IMR-90 (cell line): ENCODE measurements around the gene FBLN1. TPM values are rescaled to one million over a fixed set of nuclear protein-coding genes. Genes with fewer than 3 reads are reported as not detected.

Experiments
- ATAC-seq: fragments of 200-7000 bp; cut with Tn5 transposase; 2 replicates; pipeline ENCODE4 v1.9.1; 2020; ENCODE audit warnings: low read depth, mild to moderate bottlenecking, moderate library complexity
- BruUV-seq: library from RNA; stranded (reverse); fragments of 400-500 nt; replicated peaks from 2 replicates; lab custom pipeline; 2021; lab: Mats Ljungman, UMichigan
- CTCF ChIA-PET: fragments of 300-600 bp; formaldehyde crosslinking; extraction: SDS; loops from one replicate; lab custom pipeline; 2021; ENCODE audit warnings: antibody characterized with exemption; lab: Yijun Ruan, JAX
- POLR2A ChIA-PET: fragments of 300-600 bp; sonication (Branson Sonifier 250); formaldehyde crosslinking; loops from one replicate; lab custom pipeline; 2022; ENCODE audit warnings: antibody characterized with exemption; ENCODE audit not compliant: unreplicated experiment; lab: Charles Lee
- DNase-seq: peaks from one replicate; pipeline ENCODE4 v3.0.0; 2013
- H2AFZ ChIP-seq: replicated peaks from 2 replicates; pipeline ENCODE3; 2013; ENCODE audit warnings: low read length, mild to moderate bottlenecking; ENCODE audit not compliant: poor library complexity
- H2AK5ac ChIP-seq: 2 replicates; pipeline ENCODE4 v1.6.1; 2013; ENCODE audit warnings: low read depth, low read length, inconsistent platforms
- H2AK9ac ChIP-seq: replicated peaks from 2 replicates; pipeline ENCODE3; 2013; ENCODE audit warnings: mild to moderate bottlenecking, low read depth, low read length, moderate library complexity; ENCODE audit not compliant: poor library complexity
- H2BK120ac ChIP-seq: 2 replicates; pipeline ENCODE4 v1.6.1; 2013; ENCODE audit warnings: low read depth, low read length, inconsistent platforms
- H2BK15ac ChIP-seq: 3 replicates; pipeline ENCODE4 v1.6.1; 2013; ENCODE audit warnings: low read depth, low read length, inconsistent platforms
- H2BK20ac ChIP-seq: 2 replicates; pipeline ENCODE4 v1.6.1; 2013; ENCODE audit warnings: low read depth, mild to moderate bottlenecking, inconsistent platforms, low read length, moderate library complexity
- H2BK5ac ChIP-seq: 2 replicates; pipeline ENCODE4 v1.6.1; 2013; ENCODE audit warnings: mild to moderate bottlenecking, low read depth, low read length, inconsistent platforms; ENCODE audit not compliant: poor library complexity, severe bottlenecking
- H3K14ac ChIP-seq: replicated peaks from 2 replicates; pipeline ENCODE4 v1.6.1; 2013; ENCODE audit warnings: low read depth, low read length, inconsistent platforms
- H3K18ac ChIP-seq: 2 replicates; pipeline ENCODE4 v1.6.1; 2013; ENCODE audit warnings: low read depth, low read length, control low read depth
- H3K23ac ChIP-seq: 2 replicates; pipeline ENCODE4 v1.6.1; 2013; ENCODE audit warnings: low read depth, low read length, inconsistent platforms
- H3K27ac ChIP-seq: 2 replicates; pipeline ENCODE4 v1.5.1; 2013; ENCODE audit warnings: mild to moderate bottlenecking, control low read depth, low read length; ENCODE audit not compliant: insufficient read depth
- H3K27me3 ChIP-seq: 2 replicates; pipeline ENCODE4 v1.6.1; 2013; ENCODE audit warnings: low read length; ENCODE audit not compliant: control insufficient read depth, insufficient read depth
- H3K36me3 ChIP-seq: 2 replicates; pipeline ENCODE4 v1.6.1; 2013; ENCODE audit warnings: low read length, mixed read lengths; ENCODE audit not compliant: control insufficient read depth, insufficient read depth
- H3K4ac ChIP-seq: 2 replicates; pipeline ENCODE4 v1.6.1; 2013; ENCODE audit warnings: low read depth, low read length, inconsistent platforms
- H3K4me1 ChIP-seq: 2 replicates; pipeline ENCODE4 v1.6.1; 2013; ENCODE audit warnings: low read length, mixed read lengths; ENCODE audit not compliant: control insufficient read depth, insufficient read depth
- H3K4me2 ChIP-seq: 2 replicates; pipeline ENCODE4 v1.6.1; 2013; ENCODE audit warnings: low read depth, mild to moderate bottlenecking, control low read depth, low read length, moderate library complexity
- H3K4me3 ChIP-seq: 2 replicates; pipeline ENCODE4 v1.5.1; 2013; ENCODE audit warnings: low read depth, mild to moderate bottlenecking, control low read depth, low read length, moderate library complexity; ENCODE audit not compliant: insufficient read depth
- H3K56ac ChIP-seq: 2 replicates; pipeline ENCODE4 v1.6.1; 2013; ENCODE audit warnings: low read length, inconsistent platforms; ENCODE audit not compliant: insufficient read depth; ENCODE audit errors: extremely low read depth
- H3K79me1 ChIP-seq, 2 experiments: 2 replicates each; pipeline ENCODE4 v1.6.1; 2013; ENCODE audit warnings: low read length in 2 of 2, inconsistent platforms in 1 of 2, low read depth in 1 of 2
- H3K9ac ChIP-seq: 2 replicates; pipeline ENCODE4 v1.6.1; 2013; ENCODE audit warnings: low read depth, low read length, control low read depth
- H3K9me1 ChIP-seq: 2 replicates; pipeline ENCODE4 v1.6.1; 2013; ENCODE audit warnings: low read length, inconsistent platforms; ENCODE audit not compliant: insufficient read depth
- H3K9me3 ChIP-seq: 2 replicates; pipeline ENCODE4 v1.6.1; 2013; ENCODE audit warnings: low read length; ENCODE audit not compliant: control insufficient read depth, insufficient read depth
- H4K20me1 ChIP-seq: 2 replicates; pipeline ENCODE4 v1.6.1; 2013; ENCODE audit warnings: low read length, inconsistent platforms; ENCODE audit not compliant: insufficient read depth
- H4K5ac ChIP-seq: 2 replicates; pipeline ENCODE4 v1.6.1; 2013; ENCODE audit warnings: mild to moderate bottlenecking, low read depth, low read length, control low read depth
- H4K8ac ChIP-seq, 2 experiments: 2 replicates each; pipeline ENCODE4 v1.6.1; 2013; ENCODE audit warnings: low read depth in 2 of 2, low read length in 2 of 2, control low read depth in 1 of 2, inconsistent platforms in 1 of 2
- H4K91ac ChIP-seq: 2 replicates; pipeline ENCODE4 v1.6.1; 2013; ENCODE audit warnings: low read depth, low read length, inconsistent platforms; ENCODE audit not compliant: insufficient read depth
- BHLHE40 ChIP-seq: fragments of 150-350 bp; IDR thresholded peaks from 2 replicates; pipeline ENCODE4 v1.6.1; 2016; ENCODE audit warnings: mild to moderate bottlenecking, low read depth, low read length
- MXI1 ChIP-seq: IDR thresholded peaks from 2 replicates; pipeline ENCODE4 v1.6.1; 2012; ENCODE audit warnings: low read depth, mild to moderate bottlenecking, low read length, moderate library complexity, borderline replicate concordance
- RAD21 ChIP-seq: IDR thresholded peaks from 2 replicates; pipeline ENCODE4 v1.6.1; 2012; ENCODE audit warnings: low read length, improper control_type of control experiment
- SMC3 ChIP-seq: fragments of 150-350 bp; IDR thresholded peaks from 2 replicates; pipeline ENCODE4 v1.6.1; 2016; ENCODE audit warnings: low read depth, mild to moderate bottlenecking, antibody characterized with exemption, low read length, moderate library complexity
- WGBS, 2 experiments: methylation state at CpG; one replicate each; pipeline versions ENCODE4 v1.1.5 to v1.1.7; 2013; ENCODE audit warnings: missing lambda C conversion rate in 2 of 2; ENCODE audit not compliant: insufficient read length in 1 of 2; ENCODE audit errors: extremely low coverage in 2 of 2; 5-methylcytosine and 5-hydroxymethylcytosine counted together
- dilution Hi-C: fragments of 300-500 bp; cut with HindIII; formaldehyde crosslinking; loops from one replicate; pipeline ENCODE4 v1.14.3; 2018; ENCODE audit warnings: low sequenced_read_pairs; ENCODE audit not compliant: unreplicated experiment
- in situ Hi-C: fragments of 300-500 bp; cut with MboI; formaldehyde crosslinking; loops from 3 replicates; pipeline ENCODE4 v1.14.3; 2019; ENCODE audit warnings: low sequenced_read_pairs, inconsistent platforms, mixed read lengths
- intact Hi-C: fragments of 100-400 bp; cut with micrococcal nuclease; formaldehyde crosslinking; loops from 2 replicates; pipeline ENCODE4 v1.10.0; 2022
- polyA plus RNA-seq, 3 experiments: library from polyadenylated mRNA; depleted of rRNA; stranded (reverse); fragments of >200 nt; gene quantifications; 2 replicates each; pipeline ENCODE4 v1.2.3, GENCODE V29; 2012; ENCODE audit warnings: low replicate concordance in 1 of 3
- total RNA-seq: library from RNA; depleted of rRNA; stranded (reverse); fragments of >200 nt; gene quantifications from 2 replicates; pipeline ENCODE4 v1.2.3, GENCODE V29; 2012
- TF ChIP-seq, protein P1 (sequence below): conservative IDR thresholded peaks from 2 replicates; pipeline ENCODE4 v1.5.1; 2012; ENCODE audit warnings: mild to moderate bottlenecking, low read depth, low read length, improper control_type of control experiment
- TF ChIP-seq, protein P2 (sequence below): fragments of 150-350 bp; IDR thresholded peaks from 2 replicates; pipeline ENCODE4 v1.6.1; 2016; ENCODE audit warnings: low read depth, mild to moderate bottlenecking, low read length, moderate library complexity, borderline replicate concordance
- TF ChIP-seq, protein P3 (sequence below): fragments of 150-350 bp; IDR thresholded peaks from 2 replicates; pipeline ENCODE4 v1.6.1; 2017; ENCODE audit warnings: mild to moderate bottlenecking, antibody characterized with exemption, low read length, low read depth

The FBLN1 gene
- total and polyA plus RNA-seq, 2 of the 4 experiments (the other 2 are of a cell fraction), result 11.3 to 87.9 TPM

DNA sequence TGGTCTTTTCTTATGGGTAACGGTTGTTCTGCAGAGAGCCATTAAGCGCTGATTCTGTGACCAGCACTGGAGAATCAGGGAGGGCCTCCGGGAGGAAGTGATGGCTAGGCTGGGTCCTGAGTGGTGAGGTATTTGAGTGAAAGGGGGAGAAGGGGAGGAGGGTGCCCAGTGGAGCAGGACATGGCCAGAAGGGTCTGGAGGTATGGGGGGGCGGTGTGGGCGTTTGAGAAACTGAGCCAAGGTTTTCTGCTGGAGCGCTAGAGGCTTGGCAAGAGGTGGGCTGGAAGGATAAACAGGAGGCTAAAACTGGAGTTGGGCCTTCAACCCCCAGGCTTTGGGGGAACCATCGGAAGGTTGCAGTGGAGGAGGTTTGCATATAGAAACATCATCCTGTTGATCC is 72.5 kb downstream of the FBLN1 start:
- Histone ChIP-seq H3K4me1 (no peaks in the 10 kb centered on the region), H2AFZ (no peak overlapping the region), H3K27me3 (no peaks in the 10 kb centered on the region), H3K23ac (no peak overlapping the region), H4K91ac (no peak overlapping the region), H3K4me3 (no peak overlapping the region), H3K4ac (no peak overlapping the region), H3K4me2 (no peak overlapping the region), H4K5ac (no peak overlapping the region), H2BK20ac (no peak overlapping the region), H2BK15ac (no peak overlapping the region), H3K36me3 (peaks cover 46% of the 10 kb centered on the region; the same call in 1 of the 2 replicates), H3K79me1 (peaks cover 0 to 3% of the 10 kb centered on the region in 2 experiments; a peak in 1 of 4 replicates), H4K8ac (no peak overlapping the region), H2AK9ac (no peak overlapping the region), H4K20me1 (no peaks in the 10 kb centered on the region; the same call in 1 of the 2 replicates), H3K9me1 (no peaks in the 10 kb centered on the region; the same call in 1 of the 2 replicates), H3K9me3 (peaks cover 4% of the 10 kb centered on the region), H2BK120ac (no peak overlapping the region), H3K27ac (no peak overlapping the region), H2BK5ac (no peak overlapping the region), H3K56ac (no peak overlapping the region), H3K18ac (no peak overlapping the region), H3K9ac (no peak overlapping the region), H3K14ac (no peak overlapping the region), H2AK5ac (no peak overlapping the region)
- in situ Hi-C loops (no loop called here), dilution Hi-C loops (no loop called here), intact Hi-C loops (no loop called here)
- ChIA-PET CTCF (no interaction called here), POLR2A (no interaction called here)
- 85% methylated on average over 4 of the region's 7 CpGs; no CpG with 5 or more reads in 1 of the 2 experiments for WGBS, 2 experiments
- DNase-seq (no peak), ATAC-seq (no peak)
- TF ChIP-seq, protein P1, sequence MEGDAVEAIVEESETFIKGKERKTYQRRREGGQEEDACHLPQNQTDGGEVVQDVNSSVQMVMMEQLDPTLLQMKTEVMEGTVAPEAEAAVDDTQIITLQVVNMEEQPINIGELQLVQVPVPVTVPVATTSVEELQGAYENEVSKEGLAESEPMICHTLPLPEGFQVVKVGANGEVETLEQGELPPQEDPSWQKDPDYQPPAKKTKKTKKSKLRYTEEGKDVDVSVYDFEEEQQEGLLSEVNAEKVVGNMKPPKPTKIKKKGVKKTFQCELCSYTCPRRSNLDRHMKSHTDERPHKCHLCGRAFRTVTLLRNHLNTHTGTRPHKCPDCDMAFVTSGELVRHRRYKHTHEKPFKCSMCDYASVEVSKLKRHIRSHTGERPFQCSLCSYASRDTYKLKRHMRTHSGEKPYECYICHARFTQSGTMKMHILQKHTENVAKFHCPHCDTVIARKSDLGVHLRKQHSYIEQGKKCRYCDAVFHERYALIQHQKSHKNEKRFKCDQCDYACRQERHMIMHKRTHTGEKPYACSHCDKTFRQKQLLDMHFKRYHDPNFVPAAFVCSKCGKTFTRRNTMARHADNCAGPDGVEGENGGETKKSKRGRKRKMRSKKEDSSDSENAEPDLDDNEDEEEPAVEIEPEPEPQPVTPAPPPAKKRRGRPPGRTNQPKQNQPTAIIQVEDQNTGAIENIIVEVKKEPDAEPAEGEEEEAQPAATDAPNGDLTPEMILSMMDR, result no peak
- TF ChIP-seq BHLHE40, result no peak
- TF ChIP-seq MXI1, result no peak
- TF ChIP-seq, protein P2, sequence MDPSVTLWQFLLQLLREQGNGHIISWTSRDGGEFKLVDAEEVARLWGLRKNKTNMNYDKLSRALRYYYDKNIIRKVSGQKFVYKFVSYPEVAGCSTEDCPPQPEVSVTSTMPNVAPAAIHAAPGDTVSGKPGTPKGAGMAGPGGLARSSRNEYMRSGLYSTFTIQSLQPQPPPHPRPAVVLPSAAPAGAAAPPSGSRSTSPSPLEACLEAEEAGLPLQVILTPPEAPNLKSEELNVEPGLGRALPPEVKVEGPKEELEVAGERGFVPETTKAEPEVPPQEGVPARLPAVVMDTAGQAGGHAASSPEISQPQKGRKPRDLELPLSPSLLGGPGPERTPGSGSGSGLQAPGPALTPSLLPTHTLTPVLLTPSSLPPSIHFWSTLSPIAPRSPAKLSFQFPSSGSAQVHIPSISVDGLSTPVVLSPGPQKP, result no peak
- no peak for TF ChIP-seq RAD21
- no peak for TF ChIP-seq SMC3
- TF ChIP-seq, protein P3, sequence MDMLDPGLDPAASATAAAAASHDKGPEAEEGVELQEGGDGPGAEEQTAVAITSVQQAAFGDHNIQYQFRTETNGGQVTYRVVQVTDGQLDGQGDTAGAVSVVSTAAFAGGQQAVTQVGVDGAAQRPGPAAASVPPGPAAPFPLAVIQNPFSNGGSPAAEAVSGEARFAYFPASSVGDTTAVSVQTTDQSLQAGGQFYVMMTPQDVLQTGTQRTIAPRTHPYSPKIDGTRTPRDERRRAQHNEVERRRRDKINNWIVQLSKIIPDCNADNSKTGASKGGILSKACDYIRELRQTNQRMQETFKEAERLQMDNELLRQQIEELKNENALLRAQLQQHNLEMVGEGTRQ, result no peak
- BruUV-seq, result no TSS peak
